IMR-90 (cell line): ENCODE results near the gene MORF4L1. TPM values are rescaled to one million over a fixed set of nuclear protein-coding genes. Genes with fewer than 3 reads are reported as not detected.
A peak's percentile ranks its signal among the peaks of the same experiment; 100 is the strongest.
"Not testable (repeated sequence)": the region's sequence is repeated elsewhere in the genome, so short reads cannot be mapped to it uniquely, and the experiment has no call there.

ENCODE experiments used
- ATAC-seq: fragments of 200-7000 bp; cut with Tn5 transposase; 2 replicates; pipeline ENCODE4 v1.9.1; 2020; ENCODE audit warnings: low read depth, mild to moderate bottlenecking, moderate library complexity
- BruUV-seq: library from RNA; stranded (reverse); fragments of 400-500 nt; replicated peaks from 2 replicates; lab custom pipeline; 2021; lab: Mats Ljungman, UMichigan
- CTCF ChIA-PET: fragments of 300-600 bp; formaldehyde crosslinking; extraction: SDS; loops from one replicate; lab custom pipeline; 2021; ENCODE audit warnings: antibody characterized with exemption; lab: Yijun Ruan, JAX
- POLR2A ChIA-PET: fragments of 300-600 bp; sonication (Branson Sonifier 250); formaldehyde crosslinking; loops from one replicate; lab custom pipeline; 2022; ENCODE audit warnings: antibody characterized with exemption; ENCODE audit not compliant: unreplicated experiment; lab: Charles Lee
- DNase-seq: peaks from one replicate; pipeline ENCODE4 v3.0.0; 2013
- H2AFZ ChIP-seq: replicated peaks from 2 replicates; pipeline ENCODE3; 2013; ENCODE audit warnings: low read length, mild to moderate bottlenecking; ENCODE audit not compliant: poor library complexity
- H2AK5ac ChIP-seq: 2 replicates; pipeline ENCODE4 v1.6.1; 2013; ENCODE audit warnings: low read depth, low read length, inconsistent platforms
- H2AK9ac ChIP-seq: replicated peaks from 2 replicates; pipeline ENCODE3; 2013; ENCODE audit warnings: mild to moderate bottlenecking, low read depth, low read length, moderate library complexity; ENCODE audit not compliant: poor library complexity
- H2BK120ac ChIP-seq: 2 replicates; pipeline ENCODE4 v1.6.1; 2013; ENCODE audit warnings: low read depth, low read length, inconsistent platforms
- H2BK15ac ChIP-seq: 3 replicates; pipeline ENCODE4 v1.6.1; 2013; ENCODE audit warnings: low read depth, low read length, inconsistent platforms
- H2BK20ac ChIP-seq: 2 replicates; pipeline ENCODE4 v1.6.1; 2013; ENCODE audit warnings: low read depth, mild to moderate bottlenecking, inconsistent platforms, low read length, moderate library complexity
- H2BK5ac ChIP-seq: 2 replicates; pipeline ENCODE4 v1.6.1; 2013; ENCODE audit warnings: mild to moderate bottlenecking, low read depth, low read length, inconsistent platforms; ENCODE audit not compliant: poor library complexity, severe bottlenecking
- H3K14ac ChIP-seq: replicated peaks from 2 replicates; pipeline ENCODE4 v1.6.1; 2013; ENCODE audit warnings: low read depth, low read length, inconsistent platforms
- H3K18ac ChIP-seq: 2 replicates; pipeline ENCODE4 v1.6.1; 2013; ENCODE audit warnings: low read depth, low read length, control low read depth
- H3K23ac ChIP-seq: 2 replicates; pipeline ENCODE4 v1.6.1; 2013; ENCODE audit warnings: low read depth, low read length, inconsistent platforms
- H3K27ac ChIP-seq: 2 replicates; pipeline ENCODE4 v1.5.1; 2013; ENCODE audit warnings: mild to moderate bottlenecking, control low read depth, low read length; ENCODE audit not compliant: insufficient read depth
- H3K27me3 ChIP-seq: 2 replicates; pipeline ENCODE4 v1.6.1; 2013; ENCODE audit warnings: low read length; ENCODE audit not compliant: control insufficient read depth, insufficient read depth
- H3K36me3 ChIP-seq: 2 replicates; pipeline ENCODE4 v1.6.1; 2013; ENCODE audit warnings: low read length, mixed read lengths; ENCODE audit not compliant: control insufficient read depth, insufficient read depth
- H3K4ac ChIP-seq: 2 replicates; pipeline ENCODE4 v1.6.1; 2013; ENCODE audit warnings: low read depth, low read length, inconsistent platforms
- H3K4me1 ChIP-seq: 2 replicates; pipeline ENCODE4 v1.6.1; 2013; ENCODE audit warnings: low read length, mixed read lengths; ENCODE audit not compliant: control insufficient read depth, insufficient read depth
- H3K4me2 ChIP-seq: 2 replicates; pipeline ENCODE4 v1.6.1; 2013; ENCODE audit warnings: low read depth, mild to moderate bottlenecking, control low read depth, low read length, moderate library complexity
- H3K4me3 ChIP-seq: 2 replicates; pipeline ENCODE4 v1.5.1; 2013; ENCODE audit warnings: low read depth, mild to moderate bottlenecking, control low read depth, low read length, moderate library complexity; ENCODE audit not compliant: insufficient read depth
- H3K56ac ChIP-seq: 2 replicates; pipeline ENCODE4 v1.6.1; 2013; ENCODE audit warnings: low read length, inconsistent platforms; ENCODE audit not compliant: insufficient read depth; ENCODE audit errors: extremely low read depth
- H3K79me1 ChIP-seq, 2 experiments: 2 replicates each; pipeline ENCODE4 v1.6.1; 2013; ENCODE audit warnings: low read length in 2 of 2, inconsistent platforms in 1 of 2, low read depth in 1 of 2
- H3K9ac ChIP-seq: 2 replicates; pipeline ENCODE4 v1.6.1; 2013; ENCODE audit warnings: low read depth, low read length, control low read depth
- H3K9me1 ChIP-seq: 2 replicates; pipeline ENCODE4 v1.6.1; 2013; ENCODE audit warnings: low read length, inconsistent platforms; ENCODE audit not compliant: insufficient read depth
- H3K9me3 ChIP-seq: 2 replicates; pipeline ENCODE4 v1.6.1; 2013; ENCODE audit warnings: low read length; ENCODE audit not compliant: control insufficient read depth, insufficient read depth
- H4K20me1 ChIP-seq: 2 replicates; pipeline ENCODE4 v1.6.1; 2013; ENCODE audit warnings: low read length, inconsistent platforms; ENCODE audit not compliant: insufficient read depth
- H4K5ac ChIP-seq: 2 replicates; pipeline ENCODE4 v1.6.1; 2013; ENCODE audit warnings: mild to moderate bottlenecking, low read depth, low read length, control low read depth
- H4K8ac ChIP-seq, 2 experiments: 2 replicates each; pipeline ENCODE4 v1.6.1; 2013; ENCODE audit warnings: low read depth in 2 of 2, low read length in 2 of 2, control low read depth in 1 of 2, inconsistent platforms in 1 of 2
- H4K91ac ChIP-seq: 2 replicates; pipeline ENCODE4 v1.6.1; 2013; ENCODE audit warnings: low read depth, low read length, inconsistent platforms; ENCODE audit not compliant: insufficient read depth
- BHLHE40 ChIP-seq: fragments of 150-350 bp; IDR thresholded peaks from 2 replicates; pipeline ENCODE4 v1.6.1; 2016; ENCODE audit warnings: mild to moderate bottlenecking, low read depth, low read length
- NFE2L2 ChIP-seq: fragments of 150-350 bp; IDR thresholded peaks from 2 replicates; pipeline ENCODE4 v1.6.1; 2016; ENCODE audit warnings: low read depth, mild to moderate bottlenecking, low read length
- RAD21 ChIP-seq: IDR thresholded peaks from 2 replicates; pipeline ENCODE4 v1.6.1; 2012; ENCODE audit warnings: low read length, improper control_type of control experiment
- whole genome bisulfite sequencing, 2 experiments: methylation state at CpG; one replicate each; pipeline versions ENCODE4 v1.1.5 to v1.1.7; 2013; ENCODE audit warnings: missing lambda C conversion rate in 2 of 2; ENCODE audit not compliant: insufficient read length in 1 of 2; ENCODE audit errors: extremely low coverage in 2 of 2; 5-methylcytosine and 5-hydroxymethylcytosine counted together
- dilution Hi-C: fragments of 300-500 bp; cut with HindIII; formaldehyde crosslinking; loops from one replicate; pipeline ENCODE4 v1.14.3; 2018; ENCODE audit warnings: low sequenced_read_pairs; ENCODE audit not compliant: unreplicated experiment
- in situ Hi-C: fragments of 300-500 bp; cut with MboI; formaldehyde crosslinking; loops from 3 replicates; pipeline ENCODE4 v1.14.3; 2019; ENCODE audit warnings: low sequenced_read_pairs, inconsistent platforms, mixed read lengths
- intact Hi-C: fragments of 100-400 bp; cut with micrococcal nuclease; formaldehyde crosslinking; loops from 2 replicates; pipeline ENCODE4 v1.10.0; 2022
- polyA plus RNA-seq, 3 experiments: library from polyadenylated mRNA; depleted of rRNA; stranded (reverse); fragments of >200 nt; gene quantifications; 2 replicates each; pipeline ENCODE4 v1.2.3, GENCODE V29; 2012; ENCODE audit warnings: low replicate concordance in 1 of 3
- total RNA-seq: library from RNA; depleted of rRNA; stranded (reverse); fragments of >200 nt; gene quantifications from 2 replicates; pipeline ENCODE4 v1.2.3, GENCODE V29; 2012

Gene MORF4L1
- total and polyA plus RNA-seq, 2 of the 4 experiments (the other 2 are of a cell fraction), result 217 to 392 TPM

GRCh38 chr15:78859971-78860719, 12.5 kb upstream of the MORF4L1 start (continued):
- TF ChIP-seq NFE2L2 (no peak), RAD21 (peak; percentile 17; the same call in 1 of the 2 replicates), BHLHE40 (peak; percentile 68; the same call in 1 of the 2 replicates)

DNA sequence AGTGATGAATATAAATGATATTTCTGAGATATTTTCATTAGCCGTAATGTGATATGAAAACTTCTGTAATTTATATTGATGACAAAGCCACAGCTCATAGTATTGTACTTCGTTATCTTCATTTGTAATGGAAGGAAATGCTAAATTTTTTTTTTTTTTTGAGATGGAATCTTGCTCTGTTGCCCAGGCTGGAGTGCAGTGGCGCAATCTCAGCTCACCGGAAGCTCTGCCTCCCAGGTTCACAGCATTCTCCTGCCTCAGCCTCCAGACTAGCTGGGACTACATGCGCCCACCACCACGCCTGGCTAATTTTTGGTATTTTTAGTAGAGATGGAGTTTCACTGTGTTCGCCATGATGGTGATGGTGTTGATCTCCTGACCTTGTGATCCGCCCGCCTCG, 7.1 kb upstream of the MORF4L1 start:
- H3K27ac ChIP-seq, H3K9ac ChIP-seq, H2BK5ac ChIP-seq, H2BK120ac ChIP-seq, BruUV-seq, H3K18ac ChIP-seq, H2AFZ ChIP-seq, H4K91ac ChIP-seq, H3K9me1 ChIP-seq, H3K9me3 ChIP-seq, H4K5ac ChIP-seq, H3K4me3 ChIP-seq, H3K4ac ChIP-seq, DNase-seq, H3K23ac ChIP-seq, ATAC-seq, H3K4me2 ChIP-seq, H2BK15ac ChIP-seq, H3K27me3 ChIP-seq, dilution Hi-C loops, H2AK9ac ChIP-seq, POLR2A ChIA-PET, H3K56ac ChIP-seq, H3K14ac ChIP-seq, intact Hi-C loops, H3K79me1 ChIP-seq, CTCF ChIA-PET, H3K4me1 ChIP-seq, in situ Hi-C loops, H2BK20ac ChIP-seq, H4K20me1 ChIP-seq, H4K8ac ChIP-seq, H2AK5ac ChIP-seq, H3K36me3 ChIP-seq: not testable (repeated sequence)
- WGBS, 2 experiments, result 100% methylated on average over 1 of the region's 10 CpGs; no CpG with 5 or more reads in 1 of the 2 experiments

DNA sequence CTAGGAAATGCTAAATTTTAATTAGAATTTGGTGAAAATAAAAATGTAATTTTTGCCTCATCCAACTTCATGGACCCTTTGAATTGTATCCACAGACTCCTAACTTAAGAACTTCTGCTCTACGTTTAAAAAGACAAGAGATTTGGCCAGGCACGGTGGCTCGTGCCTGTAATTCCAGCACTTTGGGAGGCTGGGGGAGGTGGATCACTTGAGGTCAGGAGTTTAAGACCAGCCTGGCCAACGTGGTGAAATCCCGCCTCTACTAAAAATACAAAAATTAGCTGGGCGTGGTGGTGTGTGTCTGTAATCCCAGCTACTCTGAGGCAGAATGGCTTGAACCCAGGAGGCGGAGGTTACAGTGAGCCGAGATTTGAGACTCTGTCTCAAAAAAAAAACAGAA, 6.7 kb upstream of the MORF4L1 start:
- H4K8ac ChIP-seq, POLR2A ChIA-PET, H2AK5ac ChIP-seq, H3K79me1 ChIP-seq, H3K27me3 ChIP-seq, H4K91ac ChIP-seq, H3K9ac ChIP-seq, H2BK15ac ChIP-seq, CTCF ChIA-PET, H2AFZ ChIP-seq, H3K23ac ChIP-seq, H3K4me2 ChIP-seq, H3K36me3 ChIP-seq, DNase-seq, H2BK120ac ChIP-seq, dilution Hi-C loops, H4K20me1 ChIP-seq, H2AK9ac ChIP-seq, H2BK5ac ChIP-seq, H3K4ac ChIP-seq, H3K4me1 ChIP-seq, H3K4me3 ChIP-seq, H4K5ac ChIP-seq, H3K9me3 ChIP-seq, H3K27ac ChIP-seq, H3K18ac ChIP-seq, H2BK20ac ChIP-seq, H3K14ac ChIP-seq, in situ Hi-C loops, H3K56ac ChIP-seq, intact Hi-C loops, BruUV-seq, H3K9me1 ChIP-seq, ATAC-seq: not testable (repeated sequence)
- WGBS, 2 experiments, result no CpG with 5 or more reads among the region's 8 CpGs
